GM23338 (cell line): ENCODE measurements around the gene PYY. TPM values are rescaled to one million over a fixed set of nuclear protein-coding genes. Genes with fewer than 3 reads are reported as not detected.

Experiments
- ATAC-seq: fragments of 200-7000 bp; cut with Tn5 transposase; 3 replicates; pipeline ENCODE4 v1.9.1; 2020
- DNase-seq: peaks from one replicate; pipeline ENCODE4 v3.0.0-alpha.2; 2015; ENCODE audit warnings: low spot score
- H2AFZ ChIP-seq: fragments of 200-600 bp; sonication (generic); 2 replicates; pipeline ENCODE4 v1.8.0; 2016; ENCODE audit warnings: antibody characterized with exemption, mild to moderate bottlenecking, moderate library complexity
- H3F3A ChIP-seq: fragments of 200-600 bp; sonication (generic); replicated peaks from 2 replicates; pipeline ENCODE4 v1.8.0; 2017; ENCODE audit warnings: antibody characterized with exemption, mixed run types, low read depth
- H3K27ac ChIP-seq: fragments of 200-600 bp; sonication (generic); 2 replicates; pipeline ENCODE4 v1.6.1; 2016; ENCODE audit warnings: low read depth
- H3K27me3 ChIP-seq: fragments of 200-600 bp; sonication (generic); 2 replicates; pipeline ENCODE4 v1.8.0; 2016; ENCODE audit warnings: mild to moderate bottlenecking, mixed run types, moderate library complexity; ENCODE audit not compliant: insufficient read depth
- H3K36me3 ChIP-seq: fragments of 200-600 bp; sonication (generic); 2 replicates; pipeline ENCODE4 v1.8.0; 2016; ENCODE audit warnings: mild to moderate bottlenecking; ENCODE audit not compliant: insufficient read depth
- H3K4me1 ChIP-seq: fragments of 200-600 bp; sonication (generic); 2 replicates; pipeline ENCODE4 v1.8.0; 2016; ENCODE audit warnings: mild to moderate bottlenecking, moderate library complexity; ENCODE audit not compliant: insufficient read depth
- H3K4me2 ChIP-seq: fragments of 200-600 bp; sonication (generic); 2 replicates; pipeline ENCODE4 v1.7.1; 2017; ENCODE audit warnings: mixed run types
- H3K4me3 ChIP-seq: fragments of 200-600 bp; sonication (generic); 2 replicates; pipeline ENCODE4 v1.6.1; 2016; ENCODE audit warnings: mixed run types
- H3K79me2 ChIP-seq: fragments of 200-600 bp; sonication (generic); replicated peaks from 2 replicates; pipeline ENCODE4 v1.8.0; 2017; ENCODE audit warnings: mild to moderate bottlenecking; ENCODE audit not compliant: insufficient read depth
- H3K9me2 ChIP-seq: fragments of 200-600 bp; sonication (generic); 2 replicates; pipeline ENCODE4 v1.8.0; 2017; ENCODE audit not compliant: insufficient read depth
- H4K20me1 ChIP-seq: fragments of 200-600 bp; sonication (generic); replicated peaks from 2 replicates; pipeline ENCODE4 v1.8.0; 2017; ENCODE audit warnings: mild to moderate bottlenecking; ENCODE audit not compliant: insufficient read depth
- H3K27ac Mint-ChIP-seq: 2 replicates; pipeline ENCODE4 v1.8.0; 2020; ENCODE audit warnings: inconsistent platforms, mild to moderate bottlenecking, moderate library complexity, mixed read lengths
- H3K27me3 Mint-ChIP-seq: 3 replicates; pipeline ENCODE4 v1.8.0; 2022; ENCODE audit warnings: low read depth, mild to moderate bottlenecking, moderate library complexity, mixed read lengths, inconsistent platforms; ENCODE audit not compliant: insufficient read depth, poor library complexity
- H3K36me3 Mint-ChIP-seq: 3 replicates; pipeline ENCODE4 v1.8.0; 2021; ENCODE audit warnings: low read depth, mild to moderate bottlenecking, inconsistent platforms, moderate library complexity, mixed read lengths
- H3K4me1 Mint-ChIP-seq: 3 replicates; pipeline ENCODE4 v1.8.0; 2020; ENCODE audit warnings: mild to moderate bottlenecking, inconsistent platforms, mixed read lengths
- H3K4me3 Mint-ChIP-seq: 3 replicates; pipeline ENCODE4 v1.8.0; 2021; ENCODE audit warnings: moderate library complexity, mild to moderate bottlenecking, inconsistent platforms, mixed read lengths
- H3K9me3 Mint-ChIP-seq: 3 replicates; pipeline ENCODE4 v1.8.0; 2020; ENCODE audit warnings: moderate library complexity, mild to moderate bottlenecking, inconsistent platforms, mixed read lengths
- CREB1 ChIP-seq: fragments of 250-450 bp; sonication (Bioruptor Pico); IDR thresholded peaks from 2 replicates; pipeline ENCODE4 v1.5.0; 2020; ENCODE audit warnings: low read depth, mild to moderate bottlenecking, moderate library complexity
- CTCF ChIP-seq, 2 experiments: fragments of 200-600 bp in 1 of 2; sonication (generic) in 1 of 2; conservative IDR thresholded peaks; 2 replicates each; pipeline versions ENCODE4 v1.5.1 to v1.6.1; 2016 to 2017; ENCODE audit warnings: antibody characterized with exemption in 2 of 2, low read depth in 2 of 2, mild to moderate bottlenecking in 2 of 2, moderate library complexity in 1 of 2
- ETS1 ChIP-seq: IDR thresholded peaks from 2 replicates; pipeline ENCODE4 v1.6.1; 2016; ENCODE audit warnings: antibody characterized with exemption
- EZH2 ChIP-seq: fragments of 200-600 bp; sonication (generic); IDR thresholded peaks from one replicate; pipeline ENCODE4 v1.8.0; 2017; ENCODE audit warnings: antibody characterized with exemption, mild to moderate bottlenecking, low read depth; ENCODE audit not compliant: unreplicated experiment
- EZH2phosphoT487 ChIP-seq: fragments of 200-600 bp; sonication (generic); IDR thresholded peaks from one replicate; pipeline ENCODE4 v1.8.1; 2018; ENCODE audit warnings: antibody characterized with exemption; ENCODE audit not compliant: unreplicated experiment
- JUNB ChIP-seq: IDR thresholded peaks from one replicate; pipeline ENCODE4 v1.6.1; 2016; ENCODE audit warnings: antibody characterized with exemption; ENCODE audit not compliant: unreplicated experiment
- NANOG ChIP-seq: IDR thresholded peaks from 2 replicates; pipeline ENCODE4 v1.6.1; 2016; ENCODE audit warnings: antibody characterized with exemption, borderline replicate concordance
- POLR2AphosphoS5 ChIP-seq: IDR thresholded peaks from 2 replicates; pipeline ENCODE4 v1.6.1; 2016; ENCODE audit warnings: antibody characterized with exemption, low read depth
- REST ChIP-seq: IDR thresholded peaks from one replicate; pipeline ENCODE4 v1.6.1; 2018; ENCODE audit warnings: antibody characterized with exemption; ENCODE audit not compliant: unreplicated experiment
- STAT1 ChIP-seq: IDR thresholded peaks from one replicate; pipeline ENCODE4 v1.6.1; 2016; ENCODE audit warnings: antibody characterized with exemption; ENCODE audit not compliant: unreplicated experiment
- ZNF114 ChIP-seq: fragments of 250-450 bp; sonication (Bioruptor Pico); IDR thresholded peaks from 2 replicates; pipeline ENCODE4 v1.5.0; 2020; ENCODE audit warnings: mild to moderate bottlenecking, moderate library complexity
- ZNF331 ChIP-seq: fragments of 250-450 bp; sonication (Bioruptor Pico); IDR thresholded peaks from 2 replicates; pipeline ENCODE4 v1.5.0; 2020; ENCODE audit warnings: low read depth, mild to moderate bottlenecking, moderate library complexity
- polyA plus RNA-seq: library from polyadenylated mRNA; unstranded; fragments of >200 nt; fragmentation: Nextera tagmentation; extraction: Ambion mirVana; gene quantifications from 2 replicates; pipeline ENCODE4 v1.2.1, GENCODE V29; 2016
- total RNA-seq: library from RNA; depleted of rRNA; stranded (reverse); fragments of >200 nt; shearing (Covaris generic); gene quantifications from 2 replicates; pipeline ENCODE4 v1.2.3, GENCODE V29; 2014
- TF ChIP-seq, protein P1 (sequence below): fragments of 250-450 bp; sonication (Bioruptor Pico); IDR thresholded peaks from 2 replicates; pipeline ENCODE4 v1.5.0; 2020; ENCODE audit warnings: mild to moderate bottlenecking, moderate library complexity

Gene PYY
- total and polyA plus RNA-seq, 2 experiments from 2014 or later, result 0.56 to 8.5 TPM

GRCh38 chr17:43987131-43988021 lies 33.6 kb upstream of the PYY start:
- no peak for DNase-seq
- Mint-ChIP-seq H3K9me3 (no peaks in the 10 kb centered on the region), H3K27ac (no peak overlapping the region), H3K4me3 (no peak overlapping the region), H3K36me3 (no peaks in the 10 kb centered on the region), H3K27me3 (peaks cover 17% of the 10 kb centered on the region), H3K4me1 (peaks cover 12% of the 10 kb centered on the region; the same call in 2 of the 3 replicates)
- Histone ChIP-seq H3K36me3 (no peaks in the 10 kb centered on the region), H3K79me2 (no peaks in the 10 kb centered on the region), H2AFZ (no peak overlapping the region), H3K4me1 (peaks cover 8% of the 10 kb centered on the region; the same call in 1 of the 2 replicates), H3K27me3 (peaks cover 29% of the 10 kb centered on the region), H3K4me3 (no peak overlapping the region), H3K9me2 (no peaks in the 10 kb centered on the region), H3K27ac (no peak overlapping the region), H4K20me1 (no peaks in the 10 kb centered on the region), H3K4me2 (no peak overlapping the region), H3F3A (0 out of 2 replicates have a peak, but pooled peaks cover 3% of the 10 kb centered on the region)
- no peak for TF ChIP-seq ETS1
- TF ChIP-seq, protein P1, sequence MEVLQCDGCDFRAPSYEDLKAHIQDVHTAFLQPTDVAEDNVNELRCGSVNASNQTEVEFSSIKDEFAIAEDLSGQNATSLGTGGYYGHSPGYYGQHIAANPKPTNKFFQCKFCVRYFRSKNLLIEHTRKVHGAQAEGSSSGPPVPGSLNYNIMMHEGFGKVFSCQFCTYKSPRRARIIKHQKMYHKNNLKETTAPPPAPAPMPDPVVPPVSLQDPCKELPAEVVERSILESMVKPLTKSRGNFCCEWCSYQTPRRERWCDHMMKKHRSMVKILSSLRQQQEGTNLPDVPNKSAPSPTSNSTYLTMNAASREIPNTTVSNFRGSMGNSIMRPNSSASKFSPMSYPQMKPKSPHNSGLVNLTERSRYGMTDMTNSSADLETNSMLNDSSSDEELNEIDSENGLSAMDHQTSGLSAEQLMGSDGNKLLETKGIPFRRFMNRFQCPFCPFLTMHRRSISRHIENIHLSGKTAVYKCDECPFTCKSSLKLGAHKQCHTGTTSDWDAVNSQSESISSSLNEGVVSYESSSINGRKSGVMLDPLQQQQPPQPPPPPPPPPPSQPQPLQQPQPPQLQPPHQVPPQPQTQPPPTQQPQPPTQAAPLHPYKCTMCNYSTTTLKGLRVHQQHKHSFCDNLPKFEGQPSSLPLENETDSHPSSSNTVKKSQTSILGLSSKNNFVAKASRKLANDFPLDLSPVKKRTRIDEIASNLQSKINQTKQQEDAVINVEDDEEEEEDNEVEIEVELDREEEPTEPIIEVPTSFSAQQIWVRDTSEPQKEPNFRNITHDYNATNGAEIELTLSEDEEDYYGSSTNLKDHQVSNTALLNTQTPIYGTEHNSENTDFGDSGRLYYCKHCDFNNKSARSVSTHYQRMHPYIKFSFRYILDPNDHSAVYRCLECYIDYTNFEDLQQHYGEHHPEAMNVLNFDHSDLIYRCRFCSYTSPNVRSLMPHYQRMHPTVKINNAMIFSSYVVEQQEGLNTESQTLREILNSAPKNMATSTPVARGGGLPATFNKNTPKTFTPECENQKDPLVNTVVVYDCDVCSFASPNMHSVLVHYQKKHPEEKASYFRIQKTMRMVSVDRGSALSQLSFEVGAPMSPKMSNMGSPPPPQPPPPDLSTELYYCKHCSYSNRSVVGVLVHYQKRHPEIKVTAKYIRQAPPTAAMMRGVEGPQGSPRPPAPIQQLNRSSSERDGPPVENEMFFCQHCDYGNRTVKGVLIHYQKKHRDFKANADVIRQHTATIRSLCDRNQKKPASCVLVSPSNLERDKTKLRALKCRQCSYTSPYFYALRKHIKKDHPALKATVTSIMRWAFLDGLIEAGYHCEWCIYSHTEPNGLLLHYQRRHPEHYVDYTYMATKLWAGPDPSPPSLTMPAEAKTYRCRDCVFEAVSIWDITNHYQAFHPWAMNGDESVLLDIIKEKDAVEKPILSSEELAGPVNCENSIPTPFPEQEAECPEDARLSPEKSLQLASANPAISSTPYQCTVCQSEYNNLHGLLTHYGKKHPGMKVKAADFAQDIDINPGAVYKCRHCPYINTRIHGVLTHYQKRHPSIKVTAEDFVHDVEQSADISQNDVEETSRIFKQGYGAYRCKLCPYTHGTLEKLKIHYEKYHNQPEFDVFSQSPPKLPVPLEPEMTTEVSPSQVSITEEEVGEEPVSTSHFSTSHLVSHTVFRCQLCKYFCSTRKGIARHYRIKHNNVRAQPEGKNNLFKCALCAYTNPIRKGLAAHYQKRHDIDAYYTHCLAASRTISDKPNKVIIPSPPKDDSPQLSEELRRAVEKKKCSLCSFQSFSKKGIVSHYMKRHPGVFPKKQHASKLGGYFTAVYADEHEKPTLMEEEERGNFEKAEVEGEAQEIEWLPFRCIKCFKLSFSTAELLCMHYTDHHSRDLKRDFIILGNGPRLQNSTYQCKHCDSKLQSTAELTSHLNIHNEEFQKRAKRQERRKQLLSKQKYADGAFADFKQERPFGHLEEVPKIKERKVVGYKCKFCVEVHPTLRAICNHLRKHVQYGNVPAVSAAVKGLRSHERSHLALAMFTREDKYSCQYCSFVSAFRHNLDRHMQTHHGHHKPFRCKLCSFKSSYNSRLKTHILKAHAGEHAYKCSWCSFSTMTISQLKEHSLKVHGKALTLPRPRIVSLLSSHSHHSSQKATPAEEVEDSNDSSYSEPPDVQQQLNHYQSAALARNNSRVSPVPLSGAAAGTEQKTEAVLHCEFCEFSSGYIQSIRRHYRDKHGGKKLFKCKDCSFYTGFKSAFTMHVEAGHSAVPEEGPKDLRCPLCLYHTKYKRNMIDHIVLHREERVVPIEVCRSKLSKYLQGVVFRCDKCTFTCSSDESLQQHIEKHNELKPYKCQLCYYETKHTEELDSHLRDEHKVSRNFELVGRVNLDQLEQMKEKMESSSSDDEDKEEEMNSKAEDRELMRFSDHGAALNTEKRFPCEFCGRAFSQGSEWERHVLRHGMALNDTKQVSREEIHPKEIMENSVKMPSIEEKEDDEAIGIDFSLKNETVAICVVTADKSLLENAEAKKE (CRISPR knock-in tag), result no peak
- no peak for TF ChIP-seq POLR2AphosphoS5
- no peak for TF ChIP-seq REST
- no peak for TF ChIP-seq EZH2
- TF ChIP-seq ZNF331, result no peak
- no peak for TF ChIP-seq ZNF114 (CRISPR knock-in tag)
- TF ChIP-seq CREB1, result no peak
- TF ChIP-seq EZH2phosphoT487, result no peak
- TF ChIP-seq JUNB, result no peak
- TF ChIP-seq STAT1, result no peak
- TF ChIP-seq CTCF (conservative IDR thresholded peaks at IDR 0.05; ENCODE audit: low read depth in 2 of 2), result no peak
- TF ChIP-seq NANOG, result no peak
- no peak for ATAC-seq
